Gastrocnemius medialis (tissue), 4 donors: ENCODE results near the gene ARL15. TPM values are rescaled to one million over a fixed set of nuclear protein-coding genes. Genes with fewer than 3 reads are reported as not detected.

Experiments
- ATAC-seq, 2 donors: fragments of 150-250 bp; one replicate each; pipeline ENCODE4 v1.9.1; 2016
- DNase-seq, 2 donors: peaks; one replicate each; pipeline ENCODE4 v3.0.0-alpha.2; 2019
- H3K27ac ChIP-seq, 4 donors: fragments of 200-600 bp; sonication (generic); 1 replicate in 1 of 4; 2 replicates in 3 of 4; pipeline ENCODE4 v1.5.1; 2016 to 2018; ENCODE audit warnings: mild to moderate bottlenecking in 2 of 4, moderate library complexity in 1 of 4
- H3K27me3 ChIP-seq, 3 donors: fragments of 200-600 bp; sonication (generic) in 2 of 3; 1 replicate in 1 of 3; 2 replicates in 2 of 3; pipeline versions ENCODE4 v1.5.1 to v1.6.0; 2016 to 2019; ENCODE audit warnings: mild to moderate bottlenecking in 1 of 3, moderate library complexity in 1 of 3
- H3K36me3 ChIP-seq, 2 donors: fragments of 200-600 bp; sonication (generic) in 1 of 2; one replicate each; pipeline ENCODE4 v1.5.1; 2017 to 2018
- H3K4me1 ChIP-seq, 2 donors: fragments of 200-600 bp; sonication (generic) in 1 of 2; one replicate each; pipeline ENCODE4 v1.5.1; 2016 to 2017; ENCODE audit warnings: mild to moderate bottlenecking in 2 of 2
- H3K4me3 ChIP-seq, 4 donors: fragments of 200-600 bp; sonication (generic) in 3 of 4; 1 replicate in 1 of 4; 2 replicates in 3 of 4; pipeline ENCODE4 v1.5.1; 2016 to 2019; ENCODE audit warnings: mild to moderate bottlenecking in 2 of 4
- H3K9me3 ChIP-seq, 3 donors: fragments of 200-600 bp; sonication (generic) in 2 of 3; 1 replicate in 1 of 3; 2 replicates in 2 of 3; pipeline ENCODE4 v1.5.1; 2016 to 2019
- POLR2A ChIP-seq, 2 donors: fragments of 450-650 bp; IDR thresholded peaks; one replicate each; pipeline ENCODE4 v1.6.1; 2017; ENCODE audit warnings: antibody characterized with exemption in 2 of 2, mild to moderate bottlenecking in 2 of 2, moderate library complexity in 2 of 2
- in situ Hi-C, 4 donors: fragments of 200-750 bp; cut with MboI; loops; one replicate each; pipeline versions ENCODE4 v1.15.0 to v1.8.0; 2017; ENCODE audit warnings: low sequenced_read_pairs in 4 of 4
- intact Hi-C: fragments of 100-400 bp; cut with DNase I; formaldehyde crosslinking; loops from one replicate; pipeline ENCODE4 v1.15.1; 2023; ENCODE audit warnings: low total_unique reads
- total RNA-seq, 4 donors: library from RNA; depleted of rRNA; stranded (reverse); fragments of >200 nt; gene quantifications; one replicate each; pipeline versions ENCODE4 v1.1.0 to v1.2.3, GENCODE V29; 2016
- TF ChIP-seq, protein P1 (sequence below), 5 experiments: fragments of 450-650 bp in 3 of 5; fragments of 200-600 bp in 2 of 5; sonication (generic) in 2 of 5; IDR thresholded peaks in 4 of 5; conservative IDR thresholded peaks in 1 of 5; 1 replicate in 4 of 5; 2 replicates in 1 of 5; pipeline ENCODE4 v1.5.1; 2016 to 2019; ENCODE audit warnings: antibody characterized with exemption in 5 of 5, mild to moderate bottlenecking in 3 of 5, moderate library complexity in 3 of 5

The ARL15 gene
- total RNA-seq, 4 donors from 2014 or later: 1.7 to 5.5 (median 3.2) TPM

DNA sequence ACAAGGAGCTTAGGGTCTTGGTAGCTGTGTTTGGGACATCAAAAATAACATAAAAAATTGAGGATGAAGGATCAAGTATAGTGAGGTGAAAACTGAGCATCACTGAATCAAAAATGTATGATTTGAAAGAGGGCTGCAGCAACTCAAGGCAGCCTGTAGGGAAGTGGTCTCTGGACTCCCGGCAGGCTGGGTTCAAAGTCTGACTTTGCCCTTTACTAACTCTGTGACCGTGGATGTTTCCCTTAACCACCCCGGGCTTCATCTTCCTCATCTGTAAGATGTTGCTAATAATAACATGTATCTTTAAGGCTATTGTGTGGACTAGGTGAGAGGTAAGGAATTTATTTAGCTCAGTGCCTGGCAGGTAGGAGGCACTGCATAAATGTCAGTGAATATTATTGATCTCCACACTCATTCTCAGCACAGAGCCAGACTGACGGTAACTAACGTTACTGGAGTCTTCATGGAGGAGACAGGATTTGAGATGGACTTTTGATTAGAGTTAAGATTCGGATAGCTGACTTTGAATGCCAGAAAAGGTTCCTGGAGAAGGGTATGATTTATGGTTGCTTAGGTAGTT lies 382.6 kb downstream of the ARL15 start:
- H3K9me3 ChIP-seq: no peaks in the 10 kb centered on the region
- no peak overlapping the region for H3K4me3 ChIP-seq
- ATAC-seq (no peak), DNase-seq (no peak)
- no peaks in the 10 kb centered on the region for H3K4me1 ChIP-seq
- no peaks in the 10 kb centered on the region for H3K36me3 ChIP-seq
- intact Hi-C loops (no loop called here), in situ Hi-C loops (no loop called here)
- no peak overlapping the region for H3K27ac ChIP-seq
- TF ChIP-seq, protein P1, sequence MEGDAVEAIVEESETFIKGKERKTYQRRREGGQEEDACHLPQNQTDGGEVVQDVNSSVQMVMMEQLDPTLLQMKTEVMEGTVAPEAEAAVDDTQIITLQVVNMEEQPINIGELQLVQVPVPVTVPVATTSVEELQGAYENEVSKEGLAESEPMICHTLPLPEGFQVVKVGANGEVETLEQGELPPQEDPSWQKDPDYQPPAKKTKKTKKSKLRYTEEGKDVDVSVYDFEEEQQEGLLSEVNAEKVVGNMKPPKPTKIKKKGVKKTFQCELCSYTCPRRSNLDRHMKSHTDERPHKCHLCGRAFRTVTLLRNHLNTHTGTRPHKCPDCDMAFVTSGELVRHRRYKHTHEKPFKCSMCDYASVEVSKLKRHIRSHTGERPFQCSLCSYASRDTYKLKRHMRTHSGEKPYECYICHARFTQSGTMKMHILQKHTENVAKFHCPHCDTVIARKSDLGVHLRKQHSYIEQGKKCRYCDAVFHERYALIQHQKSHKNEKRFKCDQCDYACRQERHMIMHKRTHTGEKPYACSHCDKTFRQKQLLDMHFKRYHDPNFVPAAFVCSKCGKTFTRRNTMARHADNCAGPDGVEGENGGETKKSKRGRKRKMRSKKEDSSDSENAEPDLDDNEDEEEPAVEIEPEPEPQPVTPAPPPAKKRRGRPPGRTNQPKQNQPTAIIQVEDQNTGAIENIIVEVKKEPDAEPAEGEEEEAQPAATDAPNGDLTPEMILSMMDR (IDR thresholded peaks at IDR 0.05 in 4 of 5, conservative IDR thresholded peaks at IDR 0.05 in 1 of 5): no peak
- no peak for TF ChIP-seq POLR2A (IDR thresholded peaks at IDR 0.05)
- H3K27me3 ChIP-seq: no peaks in the 10 kb centered on the region

DNA sequence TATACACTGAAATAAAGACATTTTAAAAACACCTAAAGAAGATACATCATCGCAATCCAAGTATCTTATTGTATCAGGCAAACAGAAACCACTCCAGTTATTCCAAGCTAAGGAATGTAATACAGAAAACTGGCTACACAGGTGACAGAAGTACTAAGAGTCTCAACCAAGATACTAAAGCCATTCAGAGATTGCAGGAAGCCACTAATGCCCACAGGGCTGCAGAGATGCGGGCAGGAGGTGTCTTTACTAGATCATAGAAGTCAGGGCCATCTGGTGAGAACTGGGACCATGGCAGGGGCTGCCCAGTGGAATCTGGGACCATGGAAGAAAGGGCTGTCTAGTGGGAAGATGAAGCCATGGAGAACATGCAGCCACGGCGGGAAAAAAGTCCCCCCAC lies 384.3 kb downstream of the ARL15 start:
- no peaks in the 10 kb centered on the region for H3K9me3 ChIP-seq
- H3K27ac ChIP-seq: no peak overlapping the region
- H3K36me3 ChIP-seq: no peaks in the 10 kb centered on the region
- H3K4me3 ChIP-seq: no peak overlapping the region
- ATAC-seq (no peak), DNase-seq (no peak)
- in situ Hi-C loops: no loop called here
- H3K27me3 ChIP-seq: no peaks in the 10 kb centered on the region
- TF ChIP-seq POLR2A (IDR thresholded peaks at IDR 0.05): no peak
- TF ChIP-seq, protein P1 (IDR thresholded peaks at IDR 0.05 in 4 of 5, conservative IDR thresholded peaks at IDR 0.05 in 1 of 5): no peak
- intact Hi-C loops: no loop called here
- H3K4me1 ChIP-seq: no peaks in the 10 kb centered on the region

DNA sequence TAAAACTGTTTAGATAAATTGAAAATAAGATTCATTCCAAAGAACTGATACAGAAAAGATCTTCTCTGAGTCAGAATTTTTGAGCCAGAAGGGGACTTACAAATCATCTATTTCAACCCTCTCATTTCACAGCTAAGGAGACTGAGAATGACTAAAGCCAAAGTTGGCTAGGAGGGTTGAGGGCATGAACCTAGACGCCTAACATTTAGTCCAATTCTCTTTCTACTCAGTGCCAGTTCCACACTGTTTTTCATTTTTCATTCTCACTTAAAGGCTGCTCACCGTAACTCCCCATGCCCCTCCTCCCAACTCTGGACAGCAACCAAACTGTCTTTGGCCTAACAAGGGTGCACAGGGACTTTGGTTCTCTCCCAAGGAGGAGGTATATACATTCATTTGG lies 386.0 kb downstream of the ARL15 start:
- in situ Hi-C loops: no loop called here
- H3K4me1 ChIP-seq: no peaks in the 10 kb centered on the region
- no peak overlapping the region for H3K4me3 ChIP-seq
- no peak overlapping the region for H3K27ac ChIP-seq
- H3K9me3 ChIP-seq: no peaks in the 10 kb centered on the region
- DNase-seq (no peak), ATAC-seq (no peak)
- TF ChIP-seq, protein P1 (IDR thresholded peaks at IDR 0.05 in 4 of 5, conservative IDR thresholded peaks at IDR 0.05 in 1 of 5): no peak
- no peak for TF ChIP-seq POLR2A (IDR thresholded peaks at IDR 0.05)
- no peaks in the 10 kb centered on the region for H3K27me3 ChIP-seq
- intact Hi-C loops: no loop called here
- no peaks in the 10 kb centered on the region for H3K36me3 ChIP-seq

DNA sequence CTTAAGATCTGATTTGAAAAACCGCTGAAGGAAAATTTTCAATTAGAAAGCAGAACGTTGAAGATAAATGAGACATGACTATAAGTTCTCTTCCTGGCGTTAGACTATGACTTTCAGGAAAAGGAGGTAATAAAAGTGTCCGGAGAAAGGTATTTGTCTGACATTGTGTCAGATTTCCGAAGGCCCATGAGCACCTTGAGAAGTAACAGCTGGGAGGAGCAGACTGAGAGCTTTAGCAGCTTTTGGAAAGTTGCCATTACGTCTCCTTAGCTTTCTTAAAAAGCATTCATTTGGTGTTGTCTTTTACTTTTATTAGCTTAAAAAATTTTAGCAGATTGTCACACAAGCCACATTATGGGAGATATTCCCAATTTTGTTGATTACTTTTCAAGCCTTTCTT lies 386.4 kb downstream of the ARL15 start:
- ATAC-seq: no peak
- TF ChIP-seq, protein P1 (IDR thresholded peaks at IDR 0.05 in 4 of 5, conservative IDR thresholded peaks at IDR 0.05 in 1 of 5): no peak
- TF ChIP-seq POLR2A (IDR thresholded peaks at IDR 0.05): no peak
- Histone ChIP-seq H3K4me1 (no peaks in the 10 kb centered on the region), H3K36me3 (no peaks in the 10 kb centered on the region), H3K27ac (no peak overlapping the region), H3K27me3 (no peaks in the 10 kb centered on the region), H3K9me3 (no peaks in the 10 kb centered on the region), H3K4me3 (no peak overlapping the region)
- DNase-seq: no peak
- in situ Hi-C loops (no loop called here), intact Hi-C loops (no loop called here)
